Measurements from ENCODE around the gene KHDRBS2.

- TF ChIP-seq CTCF (IDR thresholded peaks at IDR 0.05), result no peak
- no peak for TF ChIP-seq POLR2A (IDR thresholded peaks at IDR 0.05)
These were observed 195.4 kb downstream of the KHDRBS2 start for GRCh38 chr6:62090442-62091229.

All from thyroid gland (tissue), 4 donors.